Endothelial cell of umbilical vein (primary cell): ENCODE results near the gene GUCY1A1.

Source experiments
- CTCF ChIP-seq, 2 donors: IDR thresholded peaks; 1 replicate in 1 of 2; 2 replicates in 1 of 2; pipeline ENCODE4 v1.5.1; 2011; ENCODE audit warnings: low read length in 2 of 2, mild to moderate bottlenecking in 2 of 2, moderate library complexity in 2 of 2, control low read depth in 1 of 2, inconsistent platforms in 1 of 2, low read depth in 1 of 2; ENCODE audit not compliant: insufficient read depth in 1 of 2; ENCODE audit errors: extremely low read depth in 1 of 2
- EZH2 ChIP-seq: IDR thresholded peaks from 2 replicates; pipeline ENCODE4 v1.6.1; 2012; ENCODE audit warnings: borderline replicate concordance, low read depth, mild to moderate bottlenecking, moderate library complexity, low read length, inconsistent platforms; ENCODE audit not compliant: severe bottlenecking
- FOS ChIP-seq: IDR thresholded peaks from 2 replicates; pipeline ENCODE4 v1.6.1; 2011; ENCODE audit warnings: mild to moderate bottlenecking, low read length, moderate library complexity, borderline replicate concordance; ENCODE audit not compliant: insufficient read depth
- MYC ChIP-seq: IDR thresholded peaks from one replicate; pipeline ENCODE4 v1.6.1; 2011; ENCODE audit warnings: mild to moderate bottlenecking, low read depth, low read length
- POLR2A ChIP-seq: IDR thresholded peaks from 2 replicates; pipeline ENCODE4 v1.6.1; 2012; ENCODE audit warnings: low read depth, mild to moderate bottlenecking, control low read depth, low read length

- TF ChIP-seq FOS (no peak), EZH2 (no peak), POLR2A (no peak), MYC (no peak), CTCF (IDR thresholded peaks at IDR 0.05; ENCODE audit: extremely low read depth in 1 of 2, insufficient read depth in 1 of 2, low read depth in 1 of 2, low read length in 2 of 2) (no peak)
Measured at GRCh38 chr4:155681886-155682285, 15.2 kb downstream of the GUCY1A1 start.
